ENCODE measurements around the gene ANGPTL8. TPM values are rescaled to one million over a fixed set of nuclear protein-coding genes. Genes with fewer than 3 reads are reported as not detected.

Gene ANGPTL8
- polyA plus RNA-seq, 3 donors from 2014 or later = not detected

DNA sequence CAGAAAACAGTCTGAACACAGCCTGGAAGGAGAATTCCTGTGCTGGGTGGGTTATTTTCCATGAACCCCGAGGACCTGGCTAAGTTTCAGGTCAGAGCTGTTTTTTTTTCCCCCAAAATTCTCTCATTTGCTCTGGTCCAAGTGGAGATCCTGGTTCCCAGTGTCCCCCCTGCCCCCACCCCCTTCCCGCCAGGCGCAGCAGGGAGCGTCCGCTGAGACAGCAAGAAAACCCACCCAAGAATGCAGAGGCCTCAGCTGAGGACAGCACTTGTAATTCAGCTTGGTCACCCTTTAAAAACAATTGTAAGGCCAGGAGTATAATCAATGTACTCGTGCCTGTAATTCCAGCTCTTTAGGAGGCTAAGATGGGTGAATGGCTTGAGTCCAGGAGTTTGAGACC, 45.1 kb downstream of the ANGPTL8 start:
- H3K9me3 Mint-ChIP-seq = peaks cover 0 to 13% (median 3%) of the 10 kb centered on the region in 6 donors
- peaks cover 18 to 26% (median 19%) of the 10 kb centered on the region in 3 donors for H3K27me3 Mint-ChIP-seq (ENCODE audit: low read depth in 3 of 3)
- H3K4me3 Mint-ChIP-seq = no peak overlapping the region
- no peak for DNase-seq
- no peak overlapping the region for H3K27ac Mint-ChIP-seq
- H3K36me3 Mint-ChIP-seq = no peaks in the 10 kb centered on the region
- peaks cover 9 to 14% of the 10 kb centered on the region in 2 donors for H3K4me1 Mint-ChIP-seq

DNA sequence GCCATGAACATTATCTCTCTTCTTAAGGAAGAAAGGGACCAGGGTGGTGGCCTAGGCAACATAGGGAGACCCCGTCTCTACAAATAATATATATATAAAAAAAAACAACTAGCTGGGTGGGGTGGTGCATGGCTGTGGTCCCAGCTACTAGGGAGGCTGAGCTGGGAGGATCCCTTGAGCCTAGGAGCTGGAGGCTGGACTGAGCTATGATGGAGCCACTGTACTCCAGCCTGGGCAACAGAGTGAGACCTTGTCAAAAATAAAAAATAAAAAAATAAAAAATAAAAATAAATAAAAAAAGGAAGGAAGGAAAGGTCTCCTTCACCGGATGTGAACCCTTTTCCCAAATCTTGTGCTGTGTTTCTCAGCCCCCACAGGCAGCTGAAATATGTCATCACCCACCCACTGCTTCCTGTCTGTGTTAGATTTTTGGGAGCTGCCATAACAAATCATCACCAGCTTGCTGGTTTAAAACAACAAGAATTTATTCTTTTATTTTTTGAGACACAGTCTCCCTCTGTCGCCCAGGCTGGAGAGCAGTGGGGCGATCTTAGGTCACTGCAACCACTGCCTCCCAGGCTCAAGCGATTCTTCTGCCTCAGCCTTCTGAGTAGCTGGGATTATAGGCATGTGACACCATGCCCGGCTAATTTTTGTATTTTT, 47.0 kb downstream of the ANGPTL8 start:
- Mint-ChIP-seq H3K27ac (no peak overlapping the region), H3K9me3 (peaks cover 0 to 5% (median under 1%) of the 10 kb centered on the region in 6 donors), H3K4me1 (peaks cover 0 to 3% of the 10 kb centered on the region in 2 donors), H3K36me3 (no peaks in the 10 kb centered on the region), H3K4me3 (no peak overlapping the region), H3K27me3 (ENCODE audit: low read depth in 3 of 3) (peaks cover 13 to 21% (median 13%) of the 10 kb centered on the region in 3 donors)
- DNase-seq = no peak

DNA sequence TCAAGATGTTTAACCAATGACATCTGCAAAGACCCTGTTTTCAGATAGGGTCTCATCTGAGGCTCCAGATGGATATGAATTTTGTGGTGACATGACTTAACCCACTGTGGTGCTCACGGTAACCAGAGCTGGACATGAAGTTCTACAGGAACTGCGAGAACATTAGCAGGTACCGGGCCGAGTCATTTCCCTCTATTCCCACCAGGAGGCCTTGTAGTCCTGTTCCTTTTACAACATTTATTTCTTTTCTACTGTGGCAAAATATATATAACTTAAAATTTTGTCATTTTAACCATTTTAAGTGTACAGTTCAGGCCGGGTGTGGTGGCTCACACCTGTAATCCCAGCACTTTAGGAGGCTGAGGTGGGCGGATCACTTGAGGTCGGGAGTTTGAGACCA, 48.9 kb downstream of the ANGPTL8 start:
- no peak for DNase-seq

DNA sequence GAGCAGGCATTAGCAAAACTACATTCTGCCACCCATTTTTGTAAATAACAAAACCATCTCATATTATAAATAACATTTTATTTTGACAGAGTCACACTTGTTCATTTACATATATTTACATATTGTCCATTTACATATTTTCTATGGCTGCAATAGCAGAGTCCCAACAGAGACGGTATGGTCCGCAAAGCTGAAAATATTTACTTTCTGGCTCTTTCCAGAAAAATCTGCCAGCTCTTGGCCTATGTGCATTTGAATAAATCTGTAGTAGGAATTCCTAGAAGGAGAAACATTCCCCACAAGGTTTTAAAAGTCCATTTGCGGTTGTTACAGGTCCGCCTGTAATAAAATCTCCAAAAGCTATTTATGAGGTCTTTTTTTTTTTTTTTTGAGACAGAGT, 50.8 kb downstream of the ANGPTL8 start:
- DNase-seq = no peak

More for the DNA sequence above, 48.9 kb downstream of the ANGPTL8 start:
- Mint-ChIP-seq H3K4me1 (peaks cover under 1% of the 10 kb centered on the region in 2 donors), H3K9me3 (peaks cover 0 to 2% (median 0%) of the 10 kb centered on the region in 6 donors), H3K36me3 (no peaks in the 10 kb centered on the region), H3K27ac (no peak overlapping the region), H3K27me3 (ENCODE audit: low read depth in 3 of 3) (peaks cover 6 to 13% (median 12%) of the 10 kb centered on the region in 3 donors), H3K4me3 (no peak overlapping the region)

DNA sequence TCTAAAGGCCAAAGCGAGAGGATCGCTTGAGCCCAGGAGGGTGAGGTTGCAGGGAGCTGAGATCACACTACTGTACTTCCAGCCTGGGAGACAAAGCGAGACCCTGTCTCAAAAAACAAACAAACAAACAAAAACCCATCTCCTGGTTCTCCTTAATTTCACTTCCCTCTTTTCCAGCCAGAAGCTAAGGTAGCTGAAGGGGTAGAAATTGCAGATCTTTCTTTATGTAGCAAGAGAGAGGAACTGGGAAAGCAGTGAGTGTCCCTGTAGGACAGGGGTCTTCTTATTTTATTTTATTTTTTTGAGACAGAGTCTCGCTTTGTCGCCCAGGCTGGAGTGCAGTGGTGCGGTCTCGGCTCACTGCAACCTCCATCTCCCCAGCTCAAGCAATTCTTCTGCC, 52.0 kb downstream of the ANGPTL8 start:
- Mint-ChIP-seq H3K4me1 (peaks cover 7 to 8% of the 10 kb centered on the region in 2 donors), H3K9me3 (no peaks in the 10 kb centered on the region), H3K27me3 (ENCODE audit: low read depth in 3 of 3) (peaks cover 4 to 7% (median 6%) of the 10 kb centered on the region in 3 donors), H3K36me3 (no peaks in the 10 kb centered on the region), H3K4me3 (no peak overlapping the region), H3K27ac (no peak overlapping the region)
- DNase-seq = no peak

More for the DNA sequence above, 50.8 kb downstream of the ANGPTL8 start:
- H3K4me1 Mint-ChIP-seq = peaks cover 7 to 8% of the 10 kb centered on the region in 2 donors
- H3K27me3 Mint-ChIP-seq (ENCODE audit: low read depth in 3 of 3) = peaks cover 4 to 9% (median 6%) of the 10 kb centered on the region in 3 donors
- H3K36me3 Mint-ChIP-seq = no peaks in the 10 kb centered on the region
- no peak overlapping the region for H3K4me3 Mint-ChIP-seq
- no peak overlapping the region for H3K27ac Mint-ChIP-seq
- H3K9me3 Mint-ChIP-seq = peaks cover 0 to 2% (median 0%) of the 10 kb centered on the region in 6 donors

Other genes with a start within 250 kb of the ANGPTL8 start
- 10 to 100 TPM; 10.8 to 28.1 (median 22.8) TPM for gene LDLR, start 150.2 kb upstream of the ANGPTL8 start, polyA plus RNA-seq
- under 1 TPM in 2 of 3 donors, not detected in 1; 0.08 to 0.96 TPM for gene SPC24, start 83.8 kb upstream of the ANGPTL8 start, polyA plus RNA-seq
- gene KANK2, start 42.1 kb upstream of the ANGPTL8 start, polyA plus RNA-seq = under 1 TPM in 2 of 3 donors, not detected in 1; 0.08 to 0.57 TPM
- gene DOCK6, start 22.9 kb downstream of the ANGPTL8 start, polyA plus RNA-seq = not detected
- gene TSPAN16, start 56.5 kb downstream of the ANGPTL8 start, polyA plus RNA-seq = not detected
- gene RAB3D, start 100.0 kb downstream of the ANGPTL8 start, polyA plus RNA-seq = 1 to 10 TPM; 1.6 to 2.9 (median 2.2) TPM
- gene TMEM205, start 106.6 kb downstream of the ANGPTL8 start, polyA plus RNA-seq = 10 to 100 TPM; 73.3 to 91.2 (median 81.4) TPM
- 10 to 100 TPM; 26.5 to 32.4 (median 28.8) TPM for gene CCDC159, start 106.9 kb downstream of the ANGPTL8 start, polyA plus RNA-seq
- 1 to 10 TPM; 1.2 to 2.7 (median 1.8) TPM for gene PLPPR2, start 115.8 kb downstream of the ANGPTL8 start, polyA plus RNA-seq
- gene SWSAP1, start 135.0 kb downstream of the ANGPTL8 start, polyA plus RNA-seq = 1 to 10 TPM; 7.0 to 8.7 (median 8.3) TPM
- 1 to 10 TPM; 3.6 to 5.8 (median 5.4) TPM for gene EPOR, start 144.7 kb downstream of the ANGPTL8 start, polyA plus RNA-seq
- not detected for gene RGL3, start 179.7 kb downstream of the ANGPTL8 start, polyA plus RNA-seq
- not detected for gene ODAD3, start 195.5 kb downstream of the ANGPTL8 start, polyA plus RNA-seq
- gene PRKCSH, start 196.0 kb downstream of the ANGPTL8 start, polyA plus RNA-seq = 10 to 100 TPM; 13.7 to 75.6 (median 28.4) TPM
- not detected for gene ELAVL3, start 241.4 kb downstream of the ANGPTL8 start, polyA plus RNA-seq